ENCODE results near the gene UBXN4.
"Not testable (repeated sequence)": the region's sequence is repeated elsewhere in the genome, so short reads cannot be mapped to it uniquely, and the experiment has no call there.

UBXN4 gene

DNA sequence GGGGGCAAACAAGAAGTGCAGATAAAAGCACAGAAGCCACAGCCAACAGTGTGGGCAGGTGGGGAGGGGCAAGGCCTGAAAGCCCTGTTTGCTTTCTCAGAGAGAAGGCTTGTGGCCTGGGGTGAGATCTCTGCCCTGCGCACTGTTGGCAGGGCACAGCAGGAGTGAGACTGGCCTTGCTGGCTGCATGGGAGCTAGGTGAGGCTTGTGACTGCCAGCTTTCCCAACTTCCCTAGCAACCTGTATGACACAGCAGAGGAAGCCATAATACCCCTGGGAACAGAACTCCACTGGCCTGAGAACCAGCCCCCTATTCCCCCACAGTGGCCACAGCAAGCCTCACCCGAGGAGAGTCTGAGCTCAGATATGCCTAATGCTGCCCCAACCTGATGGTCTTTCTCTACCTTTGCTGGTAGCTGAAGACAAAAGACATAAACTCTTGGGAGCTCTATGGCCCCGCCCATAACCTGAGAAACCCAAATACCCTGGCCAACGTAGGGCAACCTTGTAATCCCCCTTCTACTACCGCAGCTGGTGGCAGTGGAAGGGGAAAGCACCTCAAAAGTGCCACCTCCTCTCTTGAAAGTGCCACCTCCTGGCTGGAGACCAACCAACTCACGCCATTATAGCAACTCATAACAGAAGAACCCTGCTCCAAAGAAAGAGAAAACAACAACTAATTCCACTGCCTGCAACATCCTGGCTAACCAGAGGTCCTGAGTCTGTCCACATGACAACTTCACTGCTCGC is 50.9 kb downstream of the UBXN4 start:
- TF ChIP-seq, protein P1, sequence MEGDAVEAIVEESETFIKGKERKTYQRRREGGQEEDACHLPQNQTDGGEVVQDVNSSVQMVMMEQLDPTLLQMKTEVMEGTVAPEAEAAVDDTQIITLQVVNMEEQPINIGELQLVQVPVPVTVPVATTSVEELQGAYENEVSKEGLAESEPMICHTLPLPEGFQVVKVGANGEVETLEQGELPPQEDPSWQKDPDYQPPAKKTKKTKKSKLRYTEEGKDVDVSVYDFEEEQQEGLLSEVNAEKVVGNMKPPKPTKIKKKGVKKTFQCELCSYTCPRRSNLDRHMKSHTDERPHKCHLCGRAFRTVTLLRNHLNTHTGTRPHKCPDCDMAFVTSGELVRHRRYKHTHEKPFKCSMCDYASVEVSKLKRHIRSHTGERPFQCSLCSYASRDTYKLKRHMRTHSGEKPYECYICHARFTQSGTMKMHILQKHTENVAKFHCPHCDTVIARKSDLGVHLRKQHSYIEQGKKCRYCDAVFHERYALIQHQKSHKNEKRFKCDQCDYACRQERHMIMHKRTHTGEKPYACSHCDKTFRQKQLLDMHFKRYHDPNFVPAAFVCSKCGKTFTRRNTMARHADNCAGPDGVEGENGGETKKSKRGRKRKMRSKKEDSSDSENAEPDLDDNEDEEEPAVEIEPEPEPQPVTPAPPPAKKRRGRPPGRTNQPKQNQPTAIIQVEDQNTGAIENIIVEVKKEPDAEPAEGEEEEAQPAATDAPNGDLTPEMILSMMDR (IDR thresholded peaks at IDR 0.05; ENCODE audit: low read depth, low read length) = no peak
- no peak overlapping the region for H3K4me3 ChIP-seq (replicated peaks in 1 of 2; ENCODE audit: low read depth in 2 of 2, low read length in 2 of 2)
- DNase-seq (ENCODE audit: low read depth in 2 of 2) = no peak

DNA sequence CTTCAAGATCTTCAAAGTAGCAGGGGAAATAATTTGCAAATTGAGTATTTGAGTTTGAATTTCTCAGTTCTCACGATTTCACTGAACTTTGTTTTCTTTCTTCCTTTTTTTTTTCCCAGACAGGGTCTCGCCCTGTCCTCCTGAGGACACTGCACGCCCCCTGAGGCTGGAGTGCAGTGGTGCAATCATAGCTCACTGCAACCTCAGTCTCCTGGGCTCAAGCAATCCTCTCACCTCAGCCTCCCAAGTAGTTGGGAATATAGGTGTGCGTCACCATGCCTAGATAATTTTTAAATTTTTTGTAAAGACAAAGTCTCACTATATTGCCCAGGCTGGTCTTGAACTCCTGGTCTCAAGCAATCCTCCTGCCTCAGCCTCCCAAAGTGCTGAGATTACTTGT is 54.0 kb downstream of the UBXN4 start:
- not testable (repeated sequence) for H3K4me3 ChIP-seq (replicated peaks in 1 of 2; ENCODE audit: low read depth in 2 of 2, low read length in 2 of 2); DNase-seq (ENCODE audit: low read depth in 2 of 2)

DNA sequence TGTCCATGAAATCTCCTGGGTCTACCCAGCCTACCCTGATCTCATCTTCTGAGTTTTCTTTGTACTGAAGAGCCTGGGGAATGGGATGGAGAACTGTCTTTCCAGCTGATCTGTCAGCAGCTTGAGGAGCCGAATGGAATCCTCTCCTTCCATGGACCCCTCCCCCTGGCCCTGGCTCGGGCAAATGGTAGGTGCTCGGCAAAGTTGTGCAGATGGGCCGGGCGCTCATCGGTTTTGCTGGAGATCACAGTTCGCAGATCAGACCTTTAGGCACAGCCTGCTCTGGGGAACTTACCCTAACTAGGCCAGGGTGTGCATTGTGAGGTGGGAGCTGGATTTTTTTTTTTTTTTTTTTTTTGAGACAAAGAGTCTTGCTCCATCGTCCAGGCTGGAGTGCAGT is 55.0 kb downstream of the UBXN4 start:
- no peak for DNase-seq (ENCODE audit: low read depth in 2 of 2)
- no peak overlapping the region for H3K4me3 ChIP-seq (replicated peaks in 1 of 2; ENCODE audit: low read depth in 2 of 2, low read length in 2 of 2)
- TF ChIP-seq, protein P1 (IDR thresholded peaks at IDR 0.05; ENCODE audit: low read depth, low read length) = no peak

DNA sequence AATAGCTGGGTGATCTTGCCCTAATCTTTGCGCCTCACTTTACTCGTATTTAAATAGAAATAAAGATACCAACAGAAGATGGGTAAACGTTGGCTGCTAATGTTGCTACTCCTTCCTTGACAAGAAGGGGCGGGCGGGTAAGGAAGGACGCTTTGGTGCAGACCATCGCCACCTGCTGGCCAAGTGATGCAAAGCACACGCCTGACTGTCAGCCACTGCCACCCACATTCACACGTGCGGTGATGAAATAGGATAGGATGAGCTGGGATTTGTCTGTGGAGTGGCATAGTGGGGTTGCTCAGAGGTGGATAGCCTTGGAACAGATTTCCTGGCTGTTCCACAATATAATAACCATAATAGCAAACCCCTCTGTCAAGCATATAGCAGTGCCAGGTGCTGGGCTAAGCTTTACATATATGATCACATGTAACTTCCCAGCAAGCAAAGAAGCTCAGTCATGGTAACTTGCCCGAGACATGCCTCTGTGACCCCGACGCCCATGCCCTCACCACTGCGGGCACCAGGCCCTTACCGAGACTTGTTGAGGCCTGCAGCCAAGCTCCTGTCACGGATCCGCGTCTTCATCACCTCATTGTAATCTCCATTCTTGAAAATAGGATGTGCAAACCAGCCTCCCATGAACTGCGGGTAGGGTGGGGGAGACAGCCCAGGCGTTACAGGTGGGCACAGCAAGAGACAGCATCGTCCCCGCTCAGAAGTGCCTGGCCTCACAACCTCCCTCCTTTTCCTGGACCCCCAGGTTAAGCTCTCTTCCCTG is 56.0 kb downstream of the UBXN4 start:
- no peak overlapping the region for H3K4me3 ChIP-seq (replicated peaks in 1 of 2; ENCODE audit: low read depth in 2 of 2, low read length in 2 of 2)
- TF ChIP-seq, protein P1 (IDR thresholded peaks at IDR 0.05; ENCODE audit: low read depth, low read length) = peak; percentile 98
- peak; percentile 84 to 85 for DNase-seq (ENCODE audit: low read depth in 2 of 2)

DNA sequence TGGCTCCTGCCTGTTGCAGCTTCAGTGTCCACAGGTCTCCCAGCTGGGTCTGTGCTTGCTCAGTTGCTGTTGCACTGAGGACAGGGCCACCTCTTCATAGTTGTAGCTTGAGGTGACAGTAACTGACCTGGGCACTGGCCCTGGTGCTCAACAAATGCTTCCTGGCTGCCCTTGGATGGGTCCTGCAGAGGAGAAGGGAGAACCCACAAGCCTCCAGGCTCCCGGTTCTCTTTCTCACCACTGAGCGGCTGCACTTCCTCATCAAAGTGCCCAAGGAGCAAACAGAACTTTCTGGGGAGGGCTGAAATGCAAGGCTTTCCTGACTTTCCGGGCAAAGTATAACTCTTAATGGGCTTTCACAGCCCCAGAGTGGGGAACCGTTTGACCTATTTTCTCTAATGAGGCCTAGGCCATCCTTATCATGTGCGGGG is 56.6 kb downstream of the UBXN4 start:
- H3K4me3 ChIP-seq (replicated peaks in 1 of 2; ENCODE audit: low read depth in 2 of 2, low read length in 2 of 2) = no peak overlapping the region
- no peak for DNase-seq (ENCODE audit: low read depth in 2 of 2)
- TF ChIP-seq, protein P1 (IDR thresholded peaks at IDR 0.05; ENCODE audit: low read depth, low read length) = no peak

DNA sequence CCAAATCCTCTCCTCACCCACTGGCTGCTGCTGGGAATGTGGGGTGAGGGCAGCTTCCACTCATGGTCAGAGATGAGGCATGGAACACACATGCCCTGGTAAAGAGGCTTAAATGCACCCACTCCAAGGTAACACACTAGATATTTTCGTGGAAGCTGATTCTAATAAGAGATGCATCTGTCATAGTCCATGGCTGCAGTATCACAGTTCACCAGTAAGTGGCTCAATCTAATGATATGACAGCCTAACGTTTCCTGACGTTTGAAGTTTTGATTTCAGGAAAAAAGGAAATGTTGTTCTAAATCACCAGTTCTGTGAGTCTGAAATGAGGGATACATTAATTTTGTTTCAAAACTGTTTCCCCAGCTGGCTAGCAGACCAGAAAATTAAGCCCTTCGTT is 57.1 kb downstream of the UBXN4 start:
- TF ChIP-seq, protein P1 (IDR thresholded peaks at IDR 0.05; ENCODE audit: low read depth, low read length) = peak; percentile 45
- no peak overlapping the region for H3K4me3 ChIP-seq (replicated peaks in 1 of 2; ENCODE audit: low read depth in 2 of 2, low read length in 2 of 2)
- DNase-seq (ENCODE audit: low read depth in 2 of 2) = peak in 1 of 2 donors; percentile 34

DNA sequence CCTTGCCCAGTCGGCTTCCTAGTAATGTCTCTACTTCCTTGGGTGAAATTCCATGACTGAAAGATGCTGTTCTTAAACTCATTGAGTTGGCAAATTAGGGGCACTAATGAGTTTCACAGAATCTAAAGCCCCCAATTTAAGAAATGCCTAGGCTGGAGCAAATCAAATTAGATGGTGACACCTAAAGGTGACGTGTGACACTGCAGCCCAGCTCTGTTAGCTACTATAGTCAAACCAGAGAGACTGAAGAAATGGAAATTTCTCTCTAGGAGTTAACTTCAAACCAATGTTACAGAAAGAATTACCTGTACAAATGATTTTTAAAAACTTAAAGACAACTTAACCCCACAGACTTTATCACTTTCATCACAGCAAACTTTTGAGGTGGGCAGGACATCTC is 58.1 kb downstream of the UBXN4 start:
- no peak overlapping the region for H3K4me3 ChIP-seq (replicated peaks in 1 of 2; ENCODE audit: low read depth in 2 of 2, low read length in 2 of 2)
- no peak for DNase-seq (ENCODE audit: low read depth in 2 of 2)
- TF ChIP-seq, protein P1 (IDR thresholded peaks at IDR 0.05; ENCODE audit: low read depth, low read length) = peak; percentile 0
